ENCODE measurements around the gene GATAD2A.

Gene GATAD2A

GRCh38 chr19:19549804-19550464 lies 144.5 kb downstream of the GATAD2A start:
- no peak overlapping the region for H4K8ac ChIP-seq (ENCODE audit: low read depth, low read length)

GRCh38 chr19:19550485-19550929 lies 145.0 kb downstream of the GATAD2A start:
- peaks cover 6 to 10% of the 10 kb centered on the region in 2 experiments for H3K4me1 ChIP-seq (ENCODE audit: control insufficient read depth in 1 of 2, insufficient read depth in 2 of 2, low read length in 2 of 2)
- no peaks in the 10 kb centered on the region for H3K79me1 ChIP-seq (ENCODE audit: low read length)
- no peak overlapping the region for H3K27ac ChIP-seq (ENCODE audit: low read depth, low read length)
- no peaks in the 10 kb centered on the region for H3K27me3 ChIP-seq (ENCODE audit: insufficient read depth, low read length)
- H2BK120ac ChIP-seq (ENCODE audit: insufficient read depth, low read length, poor library complexity) = no peak overlapping the region
- H2BK12ac ChIP-seq (ENCODE audit: low read length) = no peak overlapping the region
- WGBS (ENCODE audit: extremely low coverage, insufficient coverage, insufficient read length) = no CpG with 5 or more reads among the region's 8 CpGs
- no peak overlapping the region for H2AK5ac ChIP-seq (ENCODE audit: low read length)
- H3K4me2 ChIP-seq (ENCODE audit: low read length) = no peak overlapping the region
- no peak overlapping the region for H3K9ac ChIP-seq (ENCODE audit: low read length)
- no peak for DNase-seq
- no peak overlapping the region for H2BK5ac ChIP-seq (ENCODE audit: low read depth, low read length, poor library complexity)
- H2AFZ ChIP-seq (ENCODE audit: insufficient read depth, low read length, poor library complexity) = no peak overlapping the region
- H4K91ac ChIP-seq (ENCODE audit: low read depth, low read length) = no peak overlapping the region
- peak overlapping the region; percentile 11 for H4K8ac ChIP-seq (ENCODE audit: low read depth, low read length)
- no peaks in the 10 kb centered on the region for H3K36me3 ChIP-seq (ENCODE audit: control insufficient read depth in 1 of 2, insufficient read depth in 2 of 2, low read length in 2 of 2)
- H3K79me2 ChIP-seq (ENCODE audit: control insufficient read depth, insufficient read depth, low read length, poor library complexity) = no peaks in the 10 kb centered on the region
- no peak overlapping the region for H3K14ac ChIP-seq (ENCODE audit: low read length)
- H3K23ac ChIP-seq (ENCODE audit: low read length) = no peak overlapping the region
- H3K9me3 ChIP-seq (ENCODE audit: insufficient read depth, low read depth, low read length) = peaks cover 5% of the 10 kb centered on the region
- no peak overlapping the region for H3K4me3 ChIP-seq (ENCODE audit: low read depth, low read length)
- H3K4ac ChIP-seq (ENCODE audit: low read depth, low read length) = no peak overlapping the region
- no peak overlapping the region for H4K12ac ChIP-seq (ENCODE audit: low read depth, low read length)
- no peak overlapping the region for H3K18ac ChIP-seq (ENCODE audit: low read length)

More at GRCh38 chr19:19549804-19550464, 144.5 kb downstream of the GATAD2A start:
- DNase-seq = no peak
- WGBS (ENCODE audit: extremely low coverage, insufficient coverage, insufficient read length) = no CpG with 5 or more reads among the region's 23 CpGs
- Histone ChIP-seq H3K4ac (ENCODE audit: low read depth, low read length) (no peak overlapping the region), H3K14ac (ENCODE audit: low read length) (no peak overlapping the region), H3K79me1 (ENCODE audit: low read length) (no peaks in the 10 kb centered on the region), H3K27me3 (ENCODE audit: insufficient read depth, low read length) (no peaks in the 10 kb centered on the region), H3K9me3 (ENCODE audit: insufficient read depth, low read depth, low read length) (peaks cover 5% of the 10 kb centered on the region), H3K9ac (ENCODE audit: low read length) (no peak overlapping the region), H3K23ac (ENCODE audit: low read length) (no peak overlapping the region), H3K79me2 (ENCODE audit: control insufficient read depth, insufficient read depth, low read length, poor library complexity) (no peaks in the 10 kb centered on the region), H3K4me2 (ENCODE audit: low read length) (no peak overlapping the region), H2BK12ac (ENCODE audit: low read length) (no peak overlapping the region), H2AK5ac (ENCODE audit: low read length) (no peak overlapping the region), H2BK5ac (ENCODE audit: low read depth, low read length, poor library complexity) (no peak overlapping the region), H3K18ac (ENCODE audit: low read length) (no peak overlapping the region), H3K27ac (ENCODE audit: low read depth, low read length) (no peak overlapping the region), H3K36me3 (ENCODE audit: control insufficient read depth in 1 of 2, insufficient read depth in 2 of 2, low read length in 2 of 2) (peaks cover 0 to 1% of the 10 kb centered on the region in 2 experiments), H3K4me3 (ENCODE audit: low read depth, low read length) (no peak overlapping the region), H2BK120ac (ENCODE audit: insufficient read depth, low read length, poor library complexity) (no peak overlapping the region), H3K4me1 (ENCODE audit: control insufficient read depth in 1 of 2, insufficient read depth in 2 of 2, low read length in 2 of 2) (peaks cover 6 to 10% of the 10 kb centered on the region in 2 experiments), H4K91ac (ENCODE audit: low read depth, low read length) (no peak overlapping the region), H2AFZ (ENCODE audit: insufficient read depth, low read length, poor library complexity) (no peak overlapping the region), H4K12ac (ENCODE audit: low read depth, low read length) (no peak overlapping the region)

- Histone ChIP-seq H3K4me2 (ENCODE audit: low read length) (no peak overlapping the region), H3K79me1 (ENCODE audit: low read length) (no peaks in the 10 kb centered on the region), H4K8ac (ENCODE audit: low read depth, low read length) (no peak overlapping the region), H3K4me1 (ENCODE audit: control insufficient read depth in 1 of 2, insufficient read depth in 2 of 2, low read length in 2 of 2) (peaks cover 6 to 10% of the 10 kb centered on the region in 2 experiments), H3K9ac (ENCODE audit: low read length) (no peak overlapping the region), H3K14ac (ENCODE audit: low read length) (no peak overlapping the region), H3K4ac (ENCODE audit: low read depth, low read length) (no peak overlapping the region), H2AK5ac (ENCODE audit: low read length) (no peak overlapping the region), H3K18ac (ENCODE audit: low read length) (no peak overlapping the region), H3K4me3 (ENCODE audit: low read depth, low read length) (no peak overlapping the region), H3K27me3 (ENCODE audit: insufficient read depth, low read length) (no peaks in the 10 kb centered on the region), H4K12ac (ENCODE audit: low read depth, low read length) (no peak overlapping the region), H3K23ac (ENCODE audit: low read length) (no peak overlapping the region), H2BK12ac (ENCODE audit: low read length) (no peak overlapping the region), H4K91ac (ENCODE audit: low read depth, low read length) (no peak overlapping the region), H2BK120ac (ENCODE audit: insufficient read depth, low read length, poor library complexity) (no peak overlapping the region), H2BK5ac (ENCODE audit: low read depth, low read length, poor library complexity) (no peak overlapping the region), H3K27ac (ENCODE audit: low read depth, low read length) (no peak overlapping the region), H3K9me3 (ENCODE audit: insufficient read depth, low read depth, low read length) (peaks cover 4% of the 10 kb centered on the region), H2AFZ (ENCODE audit: insufficient read depth, low read length, poor library complexity) (no peak overlapping the region), H3K36me3 (ENCODE audit: control insufficient read depth in 1 of 2, insufficient read depth in 2 of 2, low read length in 2 of 2) (no peaks in the 10 kb centered on the region), H3K79me2 (ENCODE audit: control insufficient read depth, insufficient read depth, low read length, poor library complexity) (no peaks in the 10 kb centered on the region)
- DNase-seq = no peak
- no CpG with 5 or more reads among the region's 10 CpGs for WGBS (ENCODE audit: extremely low coverage, insufficient coverage, insufficient read length)
Observed at GRCh38 chr19:19550972-19551852, 145.7 kb downstream of the GATAD2A start.

GRCh38 chr19:19551853-19552192 lies 146.3 kb downstream of the GATAD2A start:
- peaks cover 6 to 10% of the 10 kb centered on the region in 2 experiments for H3K4me1 ChIP-seq (ENCODE audit: control insufficient read depth in 1 of 2, insufficient read depth in 2 of 2, low read length in 2 of 2)
- no peak overlapping the region for H4K12ac ChIP-seq (ENCODE audit: low read depth, low read length)
- no peak overlapping the region for H2AFZ ChIP-seq (ENCODE audit: insufficient read depth, low read length, poor library complexity)
- no peak for DNase-seq
- no peak overlapping the region for H3K4me3 ChIP-seq (ENCODE audit: low read depth, low read length)
- no peak overlapping the region for H3K9ac ChIP-seq (ENCODE audit: low read length)
- WGBS (ENCODE audit: extremely low coverage, insufficient coverage, insufficient read length) = no CpG with 5 or more reads among the region's 14 CpGs
- H3K27ac ChIP-seq (ENCODE audit: low read depth, low read length) = no peak overlapping the region
- no peaks in the 10 kb centered on the region for H3K79me1 ChIP-seq (ENCODE audit: low read length)
- H4K91ac ChIP-seq (ENCODE audit: low read depth, low read length) = no peak overlapping the region
- no peaks in the 10 kb centered on the region for H3K36me3 ChIP-seq (ENCODE audit: control insufficient read depth in 1 of 2, insufficient read depth in 2 of 2, low read length in 2 of 2)
- peaks cover 4% of the 10 kb centered on the region for H3K9me3 ChIP-seq (ENCODE audit: insufficient read depth, low read depth, low read length)
- no peak overlapping the region for H2AK5ac ChIP-seq (ENCODE audit: low read length)
- no peak overlapping the region for H2BK120ac ChIP-seq (ENCODE audit: insufficient read depth, low read length, poor library complexity)
- no peak overlapping the region for H4K8ac ChIP-seq (ENCODE audit: low read depth, low read length)
- no peaks in the 10 kb centered on the region for H3K79me2 ChIP-seq (ENCODE audit: control insufficient read depth, insufficient read depth, low read length, poor library complexity)
- no peak overlapping the region for H3K14ac ChIP-seq (ENCODE audit: low read length)
- H2BK5ac ChIP-seq (ENCODE audit: low read depth, low read length, poor library complexity) = no peak overlapping the region
- H3K23ac ChIP-seq (ENCODE audit: low read length) = no peak overlapping the region
- H2BK12ac ChIP-seq (ENCODE audit: low read length) = no peak overlapping the region
- H3K27me3 ChIP-seq (ENCODE audit: insufficient read depth, low read length) = no peaks in the 10 kb centered on the region
- H3K18ac ChIP-seq (ENCODE audit: low read length) = no peak overlapping the region
- H3K4ac ChIP-seq (ENCODE audit: low read depth, low read length) = no peak overlapping the region
- no peak overlapping the region for H3K4me2 ChIP-seq (ENCODE audit: low read length)

All from trophoblast cell (in vitro differentiated cells and primary cell).